Measurements from ENCODE around the gene TUBB4A.

Gene TUBB4A

GRCh38 chr19:6466526-6467248, 35.4 kb downstream of the TUBB4A start:
- no peak for DNase-seq (ENCODE audit: low spot score)

GRCh38 chr19:6465663-6466062, 36.4 kb downstream of the TUBB4A start:
- DNase-seq (ENCODE audit: low spot score), result no peak

GRCh38 chr19:6465006-6465405, 37.1 kb downstream of the TUBB4A start:
- no peak for DNase-seq (ENCODE audit: low spot score)

GRCh38 chr19:6464070-6464873, 37.8 kb downstream of the TUBB4A start, which contains the start of gene CRB3:
TSS of gene CRB3 (plus strand) at chr19:6464271. CDS start at chr19:6464702, 431 bp downstream.
- peak; percentile 57 for DNase-seq (ENCODE audit: low spot score)

GRCh38 chr19:6460099-6460884, 41.8 kb downstream of the TUBB4A start:
- DNase-seq (ENCODE audit: low spot score), result peak; percentile 98

GRCh38 chr19:6459262-6460098, 42.6 kb downstream of the TUBB4A start, which contains the start of gene SLC25A23:
TSS of gene SLC25A23 (minus strand) at chr19:6459792. CDS start at chr19:6459628, 164 bp downstream.
- peak; percentile 60 for DNase-seq (ENCODE audit: low spot score)

- no peak for DNase-seq (ENCODE audit: low spot score)
Observed at GRCh38 chr19:6458695-6459261, 43.3 kb downstream of the TUBB4A start.

GRCh38 chr19:6457958-6458694, 44.0 kb downstream of the TUBB4A start:
- DNase-seq (ENCODE audit: low spot score), result no peak

GRCh38 chr19:6455924-6456323, 46.2 kb downstream of the TUBB4A start:
- no peak for DNase-seq (ENCODE audit: low spot score)

GRCh38 chr19:6453951-6454565, 48.1 kb downstream of the TUBB4A start:
- DNase-seq (ENCODE audit: low spot score), result no peak

- no peak for DNase-seq (ENCODE audit: low spot score)
Observed at GRCh38 chr19:6452899-6453298, 49.2 kb downstream of the TUBB4A start.

GRCh38 chr19:6452223-6452614, 49.9 kb downstream of the TUBB4A start:
- DNase-seq (ENCODE audit: low spot score), result no peak

- DNase-seq (ENCODE audit: low spot score), result no peak
Observed at GRCh38 chr19:6451583-6452222, 50.4 kb downstream of the TUBB4A start.

- DNase-seq (ENCODE audit: low spot score), result no peak
Observed at GRCh38 chr19:6450166-6450565, 51.9 kb downstream of the TUBB4A start.

GRCh38 chr19:6448045-6448444, 54.1 kb downstream of the TUBB4A start:
- DNase-seq (ENCODE audit: low spot score), result no peak

- DNase-seq (ENCODE audit: low spot score), result no peak
Observed at GRCh38 chr19:6446452-6446851, 55.7 kb downstream of the TUBB4A start.
